GM15510 (cell line): ENCODE data around the gene ANKRD13C.

Experiments
- POLR2A ChIP-seq: IDR thresholded peaks from 3 replicates; pipeline ENCODE4 v1.6.1; 2011; ENCODE audit warnings: borderline replicate concordance; ENCODE audit not compliant: insufficient read length; ENCODE audit errors: extremely low read depth

ANKRD13C gene

GRCh38 chr1:70247122-70247521, 107.4 kb downstream of the ANKRD13C start:
- no peak for TF ChIP-seq POLR2A

GRCh38 chr1:70239940-70240339, 114.6 kb downstream of the ANKRD13C start:
- no peak for TF ChIP-seq POLR2A

- TF ChIP-seq POLR2A, result no peak
Measured at GRCh38 chr1:70234733-70235132, 119.8 kb downstream of the ANKRD13C start.

- no peak for TF ChIP-seq POLR2A
Measured at GRCh38 chr1:70231475-70231874, 123.0 kb downstream of the ANKRD13C start.

- TF ChIP-seq POLR2A, result no peak
Measured at GRCh38 chr1:70228670-70229069, 125.9 kb downstream of the ANKRD13C start.

- no peak for TF ChIP-seq POLR2A
Measured at GRCh38 chr1:70227439-70227838, 127.1 kb downstream of the ANKRD13C start.

- no peak for TF ChIP-seq POLR2A
Measured at GRCh38 chr1:70224954-70225353, 129.6 kb downstream of the ANKRD13C start.

- TF ChIP-seq POLR2A, result no peak
Measured at GRCh38 chr1:70222716-70223235, 131.7 kb downstream of the ANKRD13C start.

GRCh38 chr1:70221238-70222121, 133.0 kb downstream of the ANKRD13C start, which contains the start of gene SRSF11:
SRSF11 (plus strand) TSS chr1:70221380; CDS start chr1:70221637, 257 bp downstream.
- TF ChIP-seq POLR2A, result peak; percentile 84

GRCh38 chr1:70220517-70221237, 133.8 kb downstream of the ANKRD13C start:
- no peak for TF ChIP-seq POLR2A

GRCh38 chr1:70220015-70220414, 134.5 kb downstream of the ANKRD13C start:
- no peak for TF ChIP-seq POLR2A

- no peak for TF ChIP-seq POLR2A
Measured at GRCh38 chr1:70211541-70211940, 143.0 kb downstream of the ANKRD13C start.

- TF ChIP-seq POLR2A, result no peak
Measured at GRCh38 chr1:70210820-70211219, 143.7 kb downstream of the ANKRD13C start.
